Fibroblast of lung (primary cell): ENCODE data around the gene PIK3CD. TPM values are rescaled to one million over a fixed set of nuclear protein-coding genes. Genes with fewer than 3 reads are reported as not detected.

ENCODE experiments used
- DNase-seq, 2 donors: peaks; one replicate each; pipeline versions ENCODE4 v3.0.0 to v3.0.0-alpha.2; 2010; ENCODE audit warnings: low read depth in 2 of 2
- H2AFZ ChIP-seq: 2 replicates; pipeline ENCODE4 v1.5.1; 2012; ENCODE audit warnings: low read length, control low read depth, inconsistent platforms
- H3K27ac ChIP-seq: 2 replicates; pipeline ENCODE4 v1.5.1; 2011; ENCODE audit warnings: low read length, control low read depth; ENCODE audit not compliant: insufficient read depth
- H3K27me3 ChIP-seq: 2 replicates; pipeline ENCODE4 v1.5.1; 2011; ENCODE audit warnings: mild to moderate bottlenecking, low read length; ENCODE audit not compliant: control insufficient read depth, insufficient read depth
- H3K36me3 ChIP-seq: 2 replicates; pipeline ENCODE4 v1.5.1; 2011; ENCODE audit warnings: low read length; ENCODE audit not compliant: control insufficient read depth, insufficient read depth
- H3K4me1 ChIP-seq: 2 replicates; pipeline ENCODE4 v1.5.1; 2011; ENCODE audit warnings: low read length; ENCODE audit not compliant: control insufficient read depth, insufficient read depth; ENCODE audit errors: extremely low read depth
- H3K4me2 ChIP-seq: 2 replicates; pipeline ENCODE4 v1.5.1; 2011; ENCODE audit warnings: low read length, control low read depth; ENCODE audit not compliant: insufficient read depth; ENCODE audit errors: extremely low read depth
- H3K4me3 ChIP-seq, 4 experiments: fragments of 200-600 bp in 1 of 4; sonication (generic) in 1 of 4; replicated peaks in 1 of 4; 2 replicates each; pipeline ENCODE4 v1.5.1; 2011 to 2016; ENCODE audit warnings: low read length in 4 of 4, low read depth in 3 of 4, mild to moderate bottlenecking in 3 of 4, control low read depth in 2 of 4, inconsistent platforms in 1 of 4, mixed read lengths in 1 of 4; ENCODE audit not compliant: insufficient read depth in 1 of 4; ENCODE audit errors: control extremely low read depth in 1 of 4
- H3K79me2 ChIP-seq: 2 replicates; pipeline ENCODE4 v1.5.1; 2012; ENCODE audit warnings: mild to moderate bottlenecking, low read length, inconsistent platforms; ENCODE audit not compliant: control insufficient read depth, insufficient read depth
- H3K9ac ChIP-seq: 2 replicates; pipeline ENCODE4 v1.5.1; 2011; ENCODE audit warnings: mild to moderate bottlenecking, low read length, control low read depth; ENCODE audit not compliant: insufficient read depth
- H3K9me3 ChIP-seq: 2 replicates; pipeline ENCODE4 v1.5.1; 2012; ENCODE audit warnings: low read depth, low read length; ENCODE audit not compliant: control insufficient read depth, insufficient read depth
- H4K20me1 ChIP-seq: 2 replicates; pipeline ENCODE4 v1.5.1; 2011; ENCODE audit warnings: low read length; ENCODE audit not compliant: control insufficient read depth, insufficient read depth; ENCODE audit errors: extremely low read depth
- CTCF ChIP-seq, 2 donors: IDR thresholded peaks in 1 of 2; conservative IDR thresholded peaks in 1 of 2; 1 replicate in 1 of 2; 2 replicates in 1 of 2; pipeline ENCODE4 v1.5.1; 2011 to 2012; ENCODE audit warnings: low read length in 2 of 2, control low read depth in 1 of 2, inconsistent platforms in 1 of 2, low read depth in 1 of 2, mild to moderate bottlenecking in 1 of 2
- EZH2 ChIP-seq: IDR thresholded peaks from 2 replicates; pipeline ENCODE4 v1.5.1; 2012; ENCODE audit warnings: low read length, control low read depth, mild to moderate bottlenecking; ENCODE audit errors: missing control alignments
- polyA plus RNA-seq, 2 donors: library from polyadenylated mRNA; depleted of rRNA in 1 of 2; stranded (reverse) in 1 of 2; unstranded in 1 of 2; fragments of >200 nt; gene quantifications; 2 replicates each; pipeline ENCODE4 v1.2.1, GENCODE V29; 2011 to 2012; ENCODE audit warnings: missing spikeins in 1 of 2
- total RNA-seq: library from RNA; depleted of rRNA; stranded (reverse); fragments of >200 nt; gene quantifications from 2 replicates; pipeline ENCODE4 v1.2.1, GENCODE V29; 2014

Gene PIK3CD
- total and polyA plus RNA-seq, 2 donors (not counting 1 experiment from before 2014, with no cell fraction given), result 2.8 to 6.4 TPM

DNA sequence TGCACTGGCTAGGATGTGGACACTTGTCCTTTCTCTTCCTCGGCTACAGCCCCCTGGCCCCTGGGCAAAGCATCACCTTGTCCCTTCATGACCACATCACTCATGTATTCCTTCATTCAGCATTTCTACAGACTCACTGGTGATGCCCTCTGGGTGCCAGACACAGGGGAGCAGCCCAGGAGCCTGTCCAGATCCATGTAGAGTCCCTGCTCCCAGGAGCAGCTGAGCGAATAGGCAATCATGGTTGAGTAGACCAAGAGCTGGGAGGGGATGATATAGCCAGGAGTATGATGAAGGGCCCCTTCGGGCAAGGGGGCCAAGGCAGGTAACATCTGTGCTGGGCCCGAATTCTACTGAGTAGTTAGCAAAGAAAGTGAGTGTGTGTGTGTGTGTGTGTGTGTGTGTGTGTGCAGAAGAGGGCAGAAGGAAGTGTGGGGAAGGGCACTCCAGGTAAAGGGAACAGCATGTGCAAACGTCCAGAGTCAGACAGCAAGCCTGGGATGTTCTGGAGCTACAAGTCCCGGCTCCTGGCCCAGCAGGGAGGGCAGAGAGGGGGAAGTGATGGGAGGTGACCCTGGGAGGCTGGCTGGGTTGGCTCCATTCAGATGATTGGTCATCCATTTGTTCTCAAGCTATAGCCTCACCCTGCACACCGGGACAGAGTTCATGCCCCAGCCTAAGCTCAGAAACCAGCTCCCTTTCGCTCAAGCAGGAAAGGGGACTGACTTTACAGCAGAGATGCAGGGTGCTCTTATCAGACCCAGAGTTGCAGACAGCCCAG lies 21.0 kb upstream of the PIK3CD start:
- TF ChIP-seq CTCF (conservative IDR thresholded peaks at IDR 0.05 in 1 of 2, IDR thresholded peaks at IDR 0.05 in 1 of 2; ENCODE audit: low read depth in 1 of 2, low read length in 2 of 2) (no peak), EZH2 (no peak)
- Histone ChIP-seq H3K4me2 (no peak overlapping the region), H3K9me3 (no peaks in the 10 kb centered on the region)

GRCh38 chr1:9631613-9632012 lies 19.9 kb upstream of the PIK3CD start:
- no peak for TF ChIP-seq CTCF (conservative IDR thresholded peaks at IDR 0.05 in 1 of 2, IDR thresholded peaks at IDR 0.05 in 1 of 2; ENCODE audit: low read depth in 1 of 2, low read length in 2 of 2)
- Histone ChIP-seq H3K79me2 (no peaks in the 10 kb centered on the region), H3K27ac (no peak overlapping the region), H4K20me1 (no peaks in the 10 kb centered on the region), H3K9me3 (no peaks in the 10 kb centered on the region), H2AFZ (no peak overlapping the region), H3K9ac (no peak overlapping the region), H3K27me3 (peaks cover 3% of the 10 kb centered on the region), H3K4me3 (no peak overlapping the region), H3K36me3 (no peaks in the 10 kb centered on the region), H3K4me2 (no peak overlapping the region), H3K4me1 (no peaks in the 10 kb centered on the region)
- DNase-seq, result no peak

More for the DNA sequence above, 21.0 kb upstream of the PIK3CD start:
- Histone ChIP-seq H3K27ac (no peak overlapping the region), H4K20me1 (no peaks in the 10 kb centered on the region), H3K27me3 (no peaks in the 10 kb centered on the region), H3K79me2 (no peaks in the 10 kb centered on the region), H3K4me1 (no peaks in the 10 kb centered on the region), H2AFZ (no peak overlapping the region), H3K4me3 (no peak overlapping the region), H3K9ac (no peak overlapping the region), H3K36me3 (no peaks in the 10 kb centered on the region)
- peak in 1 of 2 donors; percentile 13 for DNase-seq

DNA sequence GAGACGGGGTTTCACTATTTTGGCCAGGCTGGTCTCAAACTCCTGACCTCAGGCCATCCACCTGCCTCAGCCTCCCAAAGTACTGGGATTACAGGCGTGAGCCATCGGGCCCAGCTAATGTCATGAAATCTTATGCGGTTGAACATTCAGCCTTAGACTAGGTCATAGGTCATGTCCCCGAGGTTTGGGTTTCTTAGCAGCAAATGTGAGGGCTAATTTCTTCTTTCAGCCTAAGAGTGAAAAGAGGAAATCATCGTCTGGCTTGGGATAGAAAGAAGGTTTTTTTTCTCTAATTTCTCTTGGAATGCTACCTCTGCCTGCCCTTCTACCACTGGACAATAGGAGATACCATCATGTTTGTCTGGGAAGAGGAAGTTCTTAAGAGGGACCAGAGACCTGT lies 18.0 kb upstream of the PIK3CD start:
- TF ChIP-seq CTCF (conservative IDR thresholded peaks at IDR 0.05 in 1 of 2, IDR thresholded peaks at IDR 0.05 in 1 of 2; ENCODE audit: low read depth in 1 of 2, low read length in 2 of 2) (no peak), EZH2 (no peak)
- H2AFZ ChIP-seq, result no peak overlapping the region

More for the DNA sequence above, 18.0 kb upstream of the PIK3CD start:
- no peaks in the 10 kb centered on the region for H3K79me2 ChIP-seq
- no peak for DNase-seq
- H3K9ac ChIP-seq, result no peak overlapping the region
- no peaks in the 10 kb centered on the region for H3K4me1 ChIP-seq
- no peak overlapping the region for H3K4me2 ChIP-seq
- H3K36me3 ChIP-seq, result no peaks in the 10 kb centered on the region
- peaks cover 3% of the 10 kb centered on the region for H3K27me3 ChIP-seq
- H3K9me3 ChIP-seq, result no peaks in the 10 kb centered on the region
- H4K20me1 ChIP-seq, result no peaks in the 10 kb centered on the region
- no peak overlapping the region for H3K4me3 ChIP-seq
- H3K27ac ChIP-seq, result no peak overlapping the region
